Ovary (tissue), 3 donors: ENCODE measurements around the gene SGCB.

Experiments
- EP300 ChIP-seq: sonication (generic); formaldehyde crosslinking; IDR thresholded peaks from one replicate; pipeline ENCODE4 v1.6.1; 2017; ENCODE audit warnings: antibody characterized with exemption
- POLR2A ChIP-seq: fragments of 450-650 bp; IDR thresholded peaks from one replicate; pipeline ENCODE4 v1.6.1; 2017; ENCODE audit warnings: antibody characterized with exemption, mild to moderate bottlenecking, moderate library complexity
- TF ChIP-seq, protein P1 (sequence below), 3 donors: fragments of 450-650 bp in 2 of 3; fragments of 200-600 bp in 1 of 3; IDR thresholded peaks; one replicate each; pipeline versions ENCODE4 v1.5.1 to v1.8.0; 2016 to 2022; ENCODE audit warnings: antibody characterized with exemption in 3 of 3, mild to moderate bottlenecking in 1 of 3
- donor health status: DM: no; HTN: no; CAD: no.

- TF ChIP-seq, protein P1, sequence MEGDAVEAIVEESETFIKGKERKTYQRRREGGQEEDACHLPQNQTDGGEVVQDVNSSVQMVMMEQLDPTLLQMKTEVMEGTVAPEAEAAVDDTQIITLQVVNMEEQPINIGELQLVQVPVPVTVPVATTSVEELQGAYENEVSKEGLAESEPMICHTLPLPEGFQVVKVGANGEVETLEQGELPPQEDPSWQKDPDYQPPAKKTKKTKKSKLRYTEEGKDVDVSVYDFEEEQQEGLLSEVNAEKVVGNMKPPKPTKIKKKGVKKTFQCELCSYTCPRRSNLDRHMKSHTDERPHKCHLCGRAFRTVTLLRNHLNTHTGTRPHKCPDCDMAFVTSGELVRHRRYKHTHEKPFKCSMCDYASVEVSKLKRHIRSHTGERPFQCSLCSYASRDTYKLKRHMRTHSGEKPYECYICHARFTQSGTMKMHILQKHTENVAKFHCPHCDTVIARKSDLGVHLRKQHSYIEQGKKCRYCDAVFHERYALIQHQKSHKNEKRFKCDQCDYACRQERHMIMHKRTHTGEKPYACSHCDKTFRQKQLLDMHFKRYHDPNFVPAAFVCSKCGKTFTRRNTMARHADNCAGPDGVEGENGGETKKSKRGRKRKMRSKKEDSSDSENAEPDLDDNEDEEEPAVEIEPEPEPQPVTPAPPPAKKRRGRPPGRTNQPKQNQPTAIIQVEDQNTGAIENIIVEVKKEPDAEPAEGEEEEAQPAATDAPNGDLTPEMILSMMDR (IDR thresholded peaks at IDR 0.05), result no peak
- TF ChIP-seq POLR2A, result no peak
- no peak for TF ChIP-seq EP300
Measured at GRCh38 chr4:51997647-51998046, 40.5 kb downstream of the SGCB start.
